SHP77 treated with DMSO at 0.1 percent for 48 hours (cell line): ENCODE data around the gene TBC1D4.

Experiments
- DNase-seq: peaks from one replicate; lab custom pipeline; 2025; lab: John Stamatoyannopoulos, UW

The TBC1D4 gene

DNA sequence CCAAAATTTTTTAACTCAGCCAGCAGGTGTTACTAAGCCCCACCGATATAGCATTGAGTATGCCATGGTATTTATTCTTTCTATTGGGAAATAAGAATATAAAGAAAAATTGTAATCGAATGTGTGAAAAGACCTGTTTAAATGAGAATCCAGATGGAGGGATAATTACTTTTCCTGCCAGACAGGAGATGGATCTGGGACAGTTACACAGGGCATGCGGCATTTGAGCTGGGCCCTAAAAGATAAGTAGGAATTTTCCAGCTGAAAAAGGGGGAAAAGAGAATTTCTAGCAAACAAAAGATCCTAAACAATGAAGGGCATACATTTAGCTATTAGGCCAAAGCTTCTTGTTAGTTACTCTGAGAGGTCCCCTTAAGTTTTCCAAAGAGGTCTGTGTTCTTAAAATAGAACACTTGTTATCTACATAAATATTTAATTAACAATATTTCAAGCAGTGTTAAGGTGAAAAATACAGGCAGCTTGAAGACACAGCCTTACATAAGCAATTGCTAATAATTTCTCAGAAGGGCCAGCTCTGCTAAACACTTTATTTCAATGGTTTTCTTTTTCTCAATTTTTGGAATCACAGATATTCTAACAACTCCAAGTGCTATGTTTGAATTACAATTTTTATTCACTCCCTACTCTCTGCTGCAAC lies 63.7 kb downstream of the TBC1D4 start:
- DNase-seq, result no peak

- DNase-seq, result no peak
These were observed 64.3 kb downstream of the TBC1D4 start for GRCh38 chr13:75417656-75418055.

DNA sequence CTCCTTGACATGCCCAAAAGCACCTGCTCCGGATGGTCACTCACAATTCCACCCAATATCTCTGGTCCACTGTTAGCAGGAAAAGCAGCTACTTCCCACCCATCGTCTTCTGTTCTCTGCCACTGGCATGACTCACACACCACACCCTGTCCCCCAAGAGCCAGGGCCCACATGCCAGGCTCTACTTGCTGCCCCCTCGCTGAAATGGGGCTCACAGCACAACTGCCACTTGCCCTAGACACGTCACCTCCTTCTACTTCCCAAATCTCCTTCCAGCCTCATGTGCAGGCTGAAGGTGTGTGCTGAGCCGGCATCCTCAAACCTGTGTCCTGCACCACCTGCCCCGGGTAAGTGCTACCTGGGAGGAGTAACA lies 65.0 kb downstream of the TBC1D4 start:
- DNase-seq, result no peak

DNA sequence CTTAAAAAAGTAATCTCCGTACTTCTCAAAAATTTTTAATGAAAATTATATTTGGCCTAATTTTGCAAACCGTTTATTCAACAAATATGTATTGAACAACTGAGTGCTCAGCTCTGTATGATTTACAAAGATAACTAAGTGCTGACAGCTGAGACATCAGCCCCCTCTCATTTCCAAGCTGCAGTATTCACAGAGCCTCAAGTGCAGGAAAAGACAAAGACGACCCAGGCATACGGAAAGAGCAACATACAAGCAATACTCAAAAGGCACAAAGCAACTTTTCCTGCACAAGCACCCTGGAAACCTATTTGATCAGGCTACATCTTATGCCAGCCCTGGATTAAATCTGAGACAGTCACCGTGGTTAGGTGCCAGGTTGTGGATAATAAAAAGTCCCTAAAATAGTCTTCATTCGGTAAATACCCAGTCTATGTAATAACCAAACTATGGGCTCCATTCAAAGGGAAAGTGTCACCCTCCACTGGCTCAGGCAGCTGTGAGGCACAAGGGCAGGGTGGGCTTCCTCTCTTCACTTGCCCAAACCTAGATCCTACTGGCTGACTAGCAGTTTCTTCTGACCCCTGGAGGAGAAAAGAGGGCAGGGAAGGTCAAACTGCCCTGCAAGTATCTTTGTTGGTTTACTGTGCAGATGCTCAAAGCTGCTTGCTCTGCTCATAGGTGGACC lies 65.5 kb downstream of the TBC1D4 start:
- no peak for DNase-seq

DNA sequence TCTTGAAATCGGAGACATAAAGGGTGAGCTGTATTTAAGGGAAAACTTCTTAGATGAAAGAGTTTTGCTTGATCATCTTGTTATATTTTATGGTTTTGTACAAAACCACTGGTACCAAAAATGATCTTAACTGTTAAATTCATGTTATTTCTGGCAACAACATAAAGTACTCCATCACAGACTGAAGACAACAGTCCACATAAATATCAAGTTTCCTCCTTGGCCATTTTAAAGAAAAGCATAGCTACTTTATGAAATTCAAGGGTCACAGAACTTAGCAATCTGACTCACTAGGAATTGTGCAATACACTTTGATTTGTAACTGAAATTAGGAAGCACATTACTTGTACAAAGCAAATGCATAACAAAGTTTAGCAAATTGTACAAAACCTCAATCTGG lies 66.3 kb downstream of the TBC1D4 start:
- DNase-seq, result no peak

DNA sequence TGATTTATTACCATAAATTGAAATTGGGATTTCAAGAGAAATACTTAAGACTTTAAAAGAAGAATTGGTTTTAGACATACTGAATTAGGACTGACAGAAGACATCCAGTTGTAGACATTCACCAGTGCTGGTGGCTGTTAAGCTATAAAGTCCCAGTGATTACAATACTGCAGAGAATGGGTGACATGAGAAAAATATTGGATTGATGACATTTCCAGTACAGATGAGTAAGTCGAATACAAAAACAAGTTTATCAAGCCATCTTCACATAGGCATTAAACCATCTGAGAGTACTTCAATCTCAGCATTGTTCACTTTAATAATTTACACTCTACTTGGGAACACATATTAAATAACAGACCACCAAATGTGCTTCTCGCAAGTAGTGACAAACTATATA lies 66.8 kb downstream of the TBC1D4 start:
- no peak for DNase-seq

- DNase-seq, result no peak
These were observed 67.7 kb downstream of the TBC1D4 start for GRCh38 chr13:75414036-75414827.

- DNase-seq, result no peak
These were observed 69.9 kb downstream of the TBC1D4 start for GRCh38 chr13:75411924-75412537.

DNA sequence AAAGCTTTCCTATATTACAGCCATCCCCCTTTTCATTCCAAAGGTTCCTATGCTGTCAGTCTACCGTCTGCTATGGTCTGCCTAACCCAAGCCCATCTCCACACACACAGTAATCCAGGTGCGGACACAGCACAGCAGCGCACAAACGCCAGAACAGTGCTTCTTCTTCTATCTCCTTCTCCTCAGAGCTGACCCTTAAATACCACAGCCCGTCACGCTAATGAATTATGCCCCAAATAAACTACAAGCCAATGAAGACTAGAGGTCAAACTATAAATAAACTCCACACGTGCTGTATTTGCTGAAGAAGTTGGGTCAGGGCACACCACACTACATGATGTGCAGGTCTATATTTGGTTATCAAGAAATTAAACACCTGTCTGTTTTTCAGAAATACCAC lies 71.8 kb downstream of the TBC1D4 start:
- no peak for DNase-seq

DNA sequence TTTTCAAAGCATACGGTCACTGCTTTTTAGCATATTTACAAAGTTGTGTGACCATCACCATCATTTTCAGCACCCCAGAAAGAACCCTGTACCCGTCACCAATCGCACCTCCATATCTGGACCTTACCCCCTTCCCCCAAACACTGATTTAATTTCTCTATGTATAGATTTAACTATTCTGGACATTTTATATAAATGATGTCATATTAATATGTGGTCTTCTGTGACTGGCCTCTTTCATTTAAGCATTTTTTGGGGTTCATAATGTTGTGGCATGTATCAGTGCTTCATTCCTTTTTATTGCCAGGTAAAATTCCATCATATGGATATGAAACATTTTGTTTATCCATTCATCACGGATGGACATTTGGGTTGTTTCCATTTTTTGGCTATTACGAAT lies 74.0 kb downstream of the TBC1D4 start:
- no peak for DNase-seq

DNA sequence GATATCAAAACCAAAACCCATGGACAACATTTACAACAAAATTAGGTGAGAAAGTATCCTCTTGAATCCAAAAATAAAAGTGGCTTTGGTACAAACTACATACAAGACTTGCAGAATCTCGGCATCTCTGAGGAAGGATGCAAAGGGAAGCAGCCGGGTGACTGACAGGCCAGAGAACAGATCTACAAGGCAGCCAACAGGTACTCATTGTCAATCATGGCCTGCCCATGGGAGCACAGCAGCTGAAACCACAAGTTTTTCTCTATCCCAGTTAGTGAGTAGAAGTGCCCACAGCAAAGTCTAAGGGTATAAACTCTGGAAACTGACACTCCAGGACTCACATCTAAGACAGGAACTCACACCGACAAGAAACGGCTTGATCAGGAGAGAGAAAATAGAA lies 74.5 kb downstream of the TBC1D4 start:
- DNase-seq, result no peak

- DNase-seq, result no peak
These were observed 75.8 kb downstream of the TBC1D4 start for GRCh38 chr13:75405976-75406703.

DNA sequence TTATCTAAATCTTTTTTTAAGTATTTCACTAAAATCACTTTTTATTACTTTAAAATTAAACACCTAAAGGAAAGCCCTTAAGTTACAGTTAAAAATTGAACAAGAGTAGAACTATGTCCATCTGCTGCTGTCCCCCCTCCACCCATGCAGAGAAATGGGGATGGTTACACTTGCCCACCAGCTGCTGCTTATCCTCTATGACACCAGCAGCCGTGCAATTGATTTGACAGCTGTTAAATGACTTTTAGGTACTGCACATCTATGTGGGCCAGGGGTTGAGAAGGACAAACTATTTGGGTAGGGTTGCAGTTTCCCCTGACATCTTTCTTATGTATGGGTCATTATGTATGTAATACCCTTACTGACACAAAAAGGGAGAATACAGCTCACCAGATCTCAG lies 77.2 kb downstream of the TBC1D4 start:
- DNase-seq, result no peak

GRCh38 chr13:75402787-75403186 lies 79.2 kb downstream of the TBC1D4 start:
- no peak for DNase-seq

- DNase-seq, result no peak
These were observed 81.2 kb downstream of the TBC1D4 start for GRCh38 chr13:75400775-75401174.

DNA sequence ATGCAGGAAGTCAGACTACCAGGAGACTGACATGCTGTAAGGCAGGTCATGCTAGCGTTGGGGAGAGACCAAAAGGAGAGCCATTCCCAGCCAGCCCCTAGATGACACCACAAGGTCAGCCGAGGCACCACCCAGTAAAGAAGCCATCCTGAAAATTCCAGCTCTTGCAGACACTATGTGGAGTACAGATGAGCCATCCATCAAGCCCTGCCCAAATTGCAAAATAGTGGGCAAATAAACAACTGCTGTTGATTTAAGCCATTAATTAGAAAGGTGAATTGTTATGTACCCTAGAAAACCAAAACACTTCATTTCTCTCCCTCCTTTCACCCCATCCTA lies 82.1 kb downstream of the TBC1D4 start:
- DNase-seq, result no peak

- no peak for DNase-seq
These were observed 82.6 kb downstream of the TBC1D4 start for GRCh38 chr13:75399168-75399878.

DNA sequence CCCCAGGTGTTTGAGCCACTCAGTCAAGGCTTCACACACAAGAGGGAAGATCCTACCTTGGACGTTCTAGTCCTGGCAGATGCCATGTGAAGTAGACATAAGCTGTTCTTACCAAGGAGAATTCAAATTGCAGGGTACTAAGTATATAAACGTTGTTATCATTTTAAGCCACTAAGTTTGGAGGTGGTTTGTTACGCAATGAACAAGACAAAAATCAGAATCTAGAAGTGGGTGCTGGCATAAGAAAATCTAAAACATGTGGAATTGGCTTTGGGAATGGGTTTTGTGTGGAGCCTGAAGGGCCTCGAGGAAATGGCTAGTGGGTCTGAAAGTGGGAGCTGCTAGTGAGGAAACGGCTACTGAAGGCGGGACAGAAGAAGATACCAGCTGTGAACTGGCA lies 83.9 kb downstream of the TBC1D4 start:
- no peak for DNase-seq

- DNase-seq, result no peak
These were observed 86.1 kb downstream of the TBC1D4 start for GRCh38 chr13:75395901-75396300.

GRCh38 chr13:75395066-75395465 lies 86.9 kb downstream of the TBC1D4 start:
- DNase-seq, result no peak

DNA sequence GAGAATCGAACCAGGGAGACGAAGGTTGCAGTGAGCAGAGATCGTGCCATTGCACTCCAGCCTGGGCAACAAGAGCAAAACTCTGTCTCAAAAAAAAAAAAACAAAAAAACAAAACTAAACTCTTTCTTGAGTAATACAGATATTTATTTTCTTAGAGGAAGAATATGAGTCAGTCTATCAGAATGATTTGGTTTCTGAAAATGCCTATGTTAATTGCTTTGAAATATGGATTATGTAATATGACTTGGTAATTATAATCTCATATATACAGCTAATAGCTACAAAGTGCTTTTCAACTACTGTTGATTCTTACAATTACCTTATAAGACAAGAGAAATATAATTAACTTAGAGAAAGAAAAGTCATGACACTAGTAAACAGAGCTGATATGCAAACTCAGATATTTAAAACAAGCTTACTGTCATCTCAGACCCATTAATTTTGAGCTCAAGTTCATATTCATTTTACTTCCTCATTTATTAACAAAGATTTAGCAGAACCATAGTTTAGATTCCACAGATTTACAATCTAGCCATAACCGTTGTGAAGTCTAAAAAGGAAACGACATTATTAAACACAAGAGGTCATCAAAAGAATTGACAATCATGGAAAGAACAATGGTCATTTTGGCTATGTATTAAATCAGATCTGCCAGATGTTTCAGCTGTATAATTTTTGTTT lies 88.0 kb downstream of the TBC1D4 start:
- DNase-seq, result no peak
